Endothelial cell of umbilical vein (primary cell): ENCODE data around the gene ASIC5. TPM values are rescaled to one million over a fixed set of nuclear protein-coding genes. Genes with fewer than 3 reads are reported as not detected.

Experiments
- BruUV-seq: library from RNA; stranded (reverse); fragments of 400-500 nt; replicated peaks from 2 replicates; lab custom pipeline; 2021; lab: Mats Ljungman, UMichigan
- CTCF ChIA-PET: fragments of 300-600, 350-600 bp; sonication (Branson Sonifier 250); formaldehyde crosslinking; loops from one replicate; lab custom pipeline; 2021; ENCODE audit warnings: antibody characterized with exemption, inconsistent platforms; lab: Charles Lee
- POLR2A ChIA-PET: fragments of 300-600, 350-600 bp; sonication (Branson Sonifier 250); formaldehyde crosslinking; loops from one replicate; lab custom pipeline; 2021; ENCODE audit warnings: antibody characterized with exemption, inconsistent platforms; lab: Charles Lee
- DNase-seq: peaks from one replicate; pipeline ENCODE4 v3.0.0-alpha.2; 2011; ENCODE audit warnings: low read depth, low spot score
- FAIRE-seq: peaks from 2 replicates; lab custom pipeline; 2011; peaks lifted over from hg19 to GRCh38; lab: Jason Lieb, UNC
- H2AFZ ChIP-seq: 2 replicates; pipeline ENCODE4 v1.6.0; 2012; ENCODE audit warnings: low read depth, low read length, control low read depth, inconsistent platforms
- H3K27ac ChIP-seq: 2 replicates; pipeline ENCODE4 v1.5.1; 2011; ENCODE audit warnings: low read depth, mild to moderate bottlenecking, control low read depth, low read length, moderate library complexity; ENCODE audit not compliant: insufficient read depth
- H3K27me3 ChIP-seq, 2 experiments: 2 replicates each; pipeline versions ENCODE4 v1.6.0 to v1.6.1; 2011; ENCODE audit warnings: low read length in 2 of 2, mixed read lengths in 1 of 2; ENCODE audit not compliant: control insufficient read depth in 2 of 2, insufficient read depth in 2 of 2
- H3K36me3 ChIP-seq, 2 experiments: 2 replicates in 1 of 2; 3 replicates in 1 of 2; pipeline ENCODE4 v1.5.1; 2011; ENCODE audit warnings: low read length in 2 of 2, mild to moderate bottlenecking in 1 of 2, moderate library complexity in 1 of 2; ENCODE audit not compliant: control insufficient read depth in 2 of 2, insufficient read depth in 2 of 2; ENCODE audit errors: extremely low read depth in 1 of 2
- H3K4me1 ChIP-seq: 3 replicates; pipeline ENCODE4 v1.5.1; 2011; ENCODE audit warnings: mild to moderate bottlenecking, low read length; ENCODE audit not compliant: control insufficient read depth, insufficient read depth; ENCODE audit errors: extremely low read depth
- H3K4me2 ChIP-seq: 2 replicates; pipeline ENCODE4 v1.6.1; 2011; ENCODE audit warnings: low read length, control low read depth, mixed read lengths; ENCODE audit not compliant: insufficient read depth
- H3K4me3 ChIP-seq, 3 experiments: fragments of 200-600 bp in 1 of 3; sonication (generic), shearing (Covaris generic) in 1 of 3; replicated peaks in 1 of 3; 2 replicates each; pipeline ENCODE4 v1.5.1; 2011 to 2016; ENCODE audit warnings: control low read depth in 3 of 3, low read length in 3 of 3, mild to moderate bottlenecking in 2 of 3, inconsistent platforms in 1 of 3, low read depth in 1 of 3, moderate library complexity in 1 of 3; ENCODE audit not compliant: insufficient read depth in 1 of 3
- H3K79me2 ChIP-seq: 2 replicates; pipeline ENCODE4 v1.6.0; 2012; ENCODE audit warnings: low read length, inconsistent platforms; ENCODE audit not compliant: control insufficient read depth, insufficient read depth
- H3K9ac ChIP-seq: replicated peaks from 2 replicates; pipeline ENCODE3; 2011; ENCODE audit warnings: low read length, control low read depth; ENCODE audit not compliant: insufficient read depth; ENCODE audit errors: extremely low read depth
- H3K9me1 ChIP-seq: replicated peaks from 3 replicates; pipeline ENCODE4 v1.6.0; 2011; ENCODE audit warnings: mild to moderate bottlenecking, low read length; ENCODE audit not compliant: control insufficient read depth, insufficient read depth; ENCODE audit errors: extremely low read depth
- H3K9me3 ChIP-seq: replicated peaks from 2 replicates; pipeline ENCODE4 v1.5.1; 2012; ENCODE audit warnings: low read length, inconsistent platforms; ENCODE audit not compliant: control insufficient read depth, insufficient read depth
- H4K20me1 ChIP-seq: replicated peaks from 2 replicates; pipeline ENCODE3; 2011; ENCODE audit warnings: mild to moderate bottlenecking, low read length; ENCODE audit not compliant: control insufficient read depth, insufficient read depth; ENCODE audit errors: extremely low read depth
- CTCF ChIP-seq, 2 donors: IDR thresholded peaks; 1 replicate in 1 of 2; 2 replicates in 1 of 2; pipeline ENCODE4 v1.5.1; 2011; ENCODE audit warnings: low read length in 2 of 2, mild to moderate bottlenecking in 2 of 2, moderate library complexity in 2 of 2, control low read depth in 1 of 2, inconsistent platforms in 1 of 2, low read depth in 1 of 2; ENCODE audit not compliant: insufficient read depth in 1 of 2; ENCODE audit errors: extremely low read depth in 1 of 2
- EZH2 ChIP-seq: IDR thresholded peaks from 2 replicates; pipeline ENCODE4 v1.6.1; 2012; ENCODE audit warnings: borderline replicate concordance, low read depth, mild to moderate bottlenecking, moderate library complexity, low read length, inconsistent platforms; ENCODE audit not compliant: severe bottlenecking
- FOS ChIP-seq: IDR thresholded peaks from 2 replicates; pipeline ENCODE4 v1.6.1; 2011; ENCODE audit warnings: mild to moderate bottlenecking, low read length, moderate library complexity, borderline replicate concordance; ENCODE audit not compliant: insufficient read depth
- GATA2 ChIP-seq: IDR thresholded peaks from 2 replicates; pipeline ENCODE4 v1.7.0; 2011; ENCODE audit warnings: low read depth, mild to moderate bottlenecking, moderate library complexity, mixed read lengths, low read length; ENCODE audit not compliant: insufficient read length, insufficient read depth
- JUN ChIP-seq: IDR thresholded peaks from 2 replicates; pipeline ENCODE4 v1.6.1; 2011; ENCODE audit warnings: borderline replicate concordance, low read depth; ENCODE audit not compliant: insufficient read length, insufficient read depth
- MAX ChIP-seq: IDR thresholded peaks from 2 replicates; pipeline ENCODE4 v1.6.1; 2011; ENCODE audit not compliant: insufficient read depth, insufficient read length
- MYC ChIP-seq: IDR thresholded peaks from one replicate; pipeline ENCODE4 v1.6.1; 2011; ENCODE audit warnings: mild to moderate bottlenecking, low read depth, low read length
- POLR2A ChIP-seq: IDR thresholded peaks from 2 replicates; pipeline ENCODE4 v1.6.1; 2012; ENCODE audit warnings: low read depth, mild to moderate bottlenecking, control low read depth, low read length
- POLR2AphosphoS5 ChIP-seq: IDR thresholded peaks from 2 replicates; pipeline ENCODE4 v1.6.1; 2012; ENCODE audit warnings: low read depth, mild to moderate bottlenecking, control low read depth, low read length, moderate library complexity; ENCODE audit not compliant: insufficient read depth
- dilution Hi-C: fragments of 300-500 bp; cut with MboI; formaldehyde crosslinking; loops from one replicate; pipeline ENCODE4 v1.15.0; 2019; ENCODE audit warnings: low sequenced_read_pairs; ENCODE audit not compliant: extremely low pct_ligation_motif_present
- intact Hi-C: fragments of 100-400 bp; cut with micrococcal nuclease; formaldehyde crosslinking; loops from one replicate; pipeline ENCODE4 v1.10.0; 2022
- polyA plus RNA-seq, 4 experiments: library from polyadenylated mRNA; depleted of rRNA in 3 of 4; stranded (reverse) in 3 of 4; unstranded in 1 of 4; fragments of >200 nt; gene quantifications; 2 replicates each; pipeline versions ENCODE4 v1.2.1 to v1.2.3, GENCODE V29; 2011 to 2012; ENCODE audit warnings: missing spikeins in 1 of 4
- total RNA-seq: library from RNA; stranded (reverse); gene quantifications from 2 replicates; pipeline ENCODE4 v1.2.3, GENCODE V29; 2021

ASIC5 gene
- total and polyA plus RNA-seq, 2 donors (not counting 3 experiments of a cell fraction or from before 2014, with no cell fraction given): not detected

- no peaks in the 10 kb centered on the region for H3K4me1 ChIP-seq
- H3K9ac ChIP-seq: no peak overlapping the region
- H2AFZ ChIP-seq: no peak overlapping the region
- ChIA-PET CTCF (no interaction called here), POLR2A (no interaction called here)
- no peaks in the 10 kb centered on the region for H3K36me3 ChIP-seq
- H3K4me2 ChIP-seq: no peak overlapping the region
- H3K9me1 ChIP-seq: no peaks in the 10 kb centered on the region
- intact Hi-C loops (no loop called here), dilution Hi-C loops (no loop called here)
- no TSS peak for BruUV-seq
- no peaks in the 10 kb centered on the region for H4K20me1 ChIP-seq
- no peak overlapping the region for H3K4me3 ChIP-seq
- H3K9me3 ChIP-seq: no peaks in the 10 kb centered on the region
- TF ChIP-seq POLR2A (no peak), MYC (no peak), FOS (no peak), EZH2 (no peak), GATA2 (no peak)
- FAIRE-seq (no peak), DNase-seq (no peak)
- H3K27ac ChIP-seq: no peak overlapping the region
- H3K27me3 ChIP-seq: no peaks in the 10 kb centered on the region
- no peaks in the 10 kb centered on the region for H3K79me2 ChIP-seq
These were observed 17.8 kb upstream of the ASIC5 start for GRCh38 chr4:155883895-155884294.

GRCh38 chr4:155881555-155881954 is 15.5 kb upstream of the ASIC5 start:
- no peak overlapping the region for H3K4me2 ChIP-seq
- no TSS peak for BruUV-seq
- ChIA-PET CTCF (no interaction called here), POLR2A (no interaction called here)
- DNase-seq (no peak), FAIRE-seq (no peak)
- no peaks in the 10 kb centered on the region for H3K9me3 ChIP-seq
- no peak overlapping the region for H3K27ac ChIP-seq
- intact Hi-C loops: no loop called here
- no peaks in the 10 kb centered on the region for H3K4me1 ChIP-seq
- dilution Hi-C loops: no loop called here
- no peaks in the 10 kb centered on the region for H3K9me1 ChIP-seq
- H4K20me1 ChIP-seq: no peaks in the 10 kb centered on the region
- no peaks in the 10 kb centered on the region for H3K79me2 ChIP-seq
- no peak overlapping the region for H3K4me3 ChIP-seq
- no peak overlapping the region for H3K9ac ChIP-seq
- TF ChIP-seq FOS (no peak), CTCF (IDR thresholded peaks at IDR 0.05; ENCODE audit: extremely low read depth in 1 of 2, insufficient read depth in 1 of 2, low read depth in 1 of 2, low read length in 2 of 2) (no peak), POLR2AphosphoS5 (no peak), MYC (no peak), POLR2A (no peak), JUN (no peak), EZH2 (no peak), MAX (no peak)
- no peaks in the 10 kb centered on the region for H3K27me3 ChIP-seq
- no peaks in the 10 kb centered on the region for H3K36me3 ChIP-seq
- no peak overlapping the region for H2AFZ ChIP-seq
